Measurements from ENCODE around the gene KCTD10. TPM values are rescaled to one million over a fixed set of nuclear protein-coding genes. Genes with fewer than 3 reads are reported as not detected.

Gene KCTD10
- total RNA-seq, 1 experiment from 2014 or later, result 54.5 TPM

- Histone ChIP-seq H3K36me3 (ENCODE audit: insufficient read depth, low read length, poor library complexity, severe bottlenecking) (no peaks in the 10 kb centered on the region), H3K4me1 (ENCODE audit: insufficient read depth, low read length, poor library complexity, severe bottlenecking) (peaks cover 17% of the 10 kb centered on the region), H3K27me3 (replicated peaks; ENCODE audit: insufficient read depth, low read depth, low read length, poor library complexity) (no peaks in the 10 kb centered on the region), H3K9me3 (ENCODE audit: low read depth, low read length, poor library complexity, severe bottlenecking) (no peaks in the 10 kb centered on the region), H3K4me3 (ENCODE audit: low read depth, low read length, poor library complexity, severe bottlenecking) (peak overlapping the region; percentile 89), H3K27ac (ENCODE audit: low read depth, low read length, poor library complexity, severe bottlenecking) (peak overlapping the region; percentile 99)
- no peak for TF ChIP-seq CTCF (conservative IDR thresholded peaks at IDR 0.05; ENCODE audit: low read depth, low read length)
- no peak for TF ChIP-seq EZH2 (IDR thresholded peaks at IDR 0.05; ENCODE audit: borderline replicate concordance, low read depth, low read length, poor library complexity, severe bottlenecking)
- intact Hi-C loops (cut with micrococcal nuclease; ENCODE audit: unreplicated experiment), result loop anchor here (5.0 kb wide), 1 partner anchor 46 kb away; no protein-coding TSS in a partner anchor
- TSS peak; percentile 74 for BruUV-seq (replicated peaks)
- POLR2A ChIA-PET (ENCODE audit: low non-redundant PET), result no interaction called here
- DNase-seq (ENCODE audit: low spot score), result no peak
- CTCF ChIA-PET, result interaction anchor here (0.7 kb wide), 1 partner anchor 330 kb away, joined by 3 read pairs; no protein-coding TSS in a partner anchor
These were observed 839 bp upstream of the KCTD10 start for GRCh38 chr12:109477963-109478315.

GRCh38 chr12:109476807-109477184 is 304 bp downstream of the KCTD10 start:
- no peaks in the 10 kb centered on the region for H3K36me3 ChIP-seq (ENCODE audit: insufficient read depth, low read length, poor library complexity, severe bottlenecking)
- intact Hi-C loops (cut with micrococcal nuclease; ENCODE audit: unreplicated experiment), result loop anchor here (5.0 kb wide), 1 partner anchor 44 kb away; no protein-coding TSS in a partner anchor
- POLR2A ChIA-PET (ENCODE audit: low non-redundant PET), result no interaction called here

GRCh38 chr12:109475993-109476806 is 900 bp downstream of the KCTD10 start:
- Histone ChIP-seq H3K27ac (ENCODE audit: low read depth, low read length, poor library complexity, severe bottlenecking) (peak overlapping the region; percentile 99), H3K9me3 (ENCODE audit: low read depth, low read length, poor library complexity, severe bottlenecking) (no peaks in the 10 kb centered on the region), H3K4me1 (ENCODE audit: insufficient read depth, low read length, poor library complexity, severe bottlenecking) (peaks cover 17% of the 10 kb centered on the region), H3K27me3 (replicated peaks; ENCODE audit: insufficient read depth, low read depth, low read length, poor library complexity) (no peaks in the 10 kb centered on the region), H3K36me3 (ENCODE audit: insufficient read depth, low read length, poor library complexity, severe bottlenecking) (no peaks in the 10 kb centered on the region), H3K4me3 (ENCODE audit: low read depth, low read length, poor library complexity, severe bottlenecking) (peak overlapping the region; percentile 89)
- DNase-seq (ENCODE audit: low spot score), result no peak
- no peak for TF ChIP-seq CTCF (conservative IDR thresholded peaks at IDR 0.05; ENCODE audit: low read depth, low read length)
- CTCF ChIA-PET, result no interaction called here
- TSS peak; percentile 64 for BruUV-seq (replicated peaks)
- POLR2A ChIA-PET (ENCODE audit: low non-redundant PET), result no interaction called here
- intact Hi-C loops (cut with micrococcal nuclease; ENCODE audit: unreplicated experiment), result loop anchor here (5.0 kb wide), 1 partner anchor 44 kb away; no protein-coding TSS in a partner anchor

More at GRCh38 chr12:109476807-109477184, 304 bp downstream of the KCTD10 start:
- BruUV-seq (replicated peaks), result no TSS peak
- H3K4me1 ChIP-seq (ENCODE audit: insufficient read depth, low read length, poor library complexity, severe bottlenecking), result peaks cover 17% of the 10 kb centered on the region
- peak overlapping the region; percentile 99 for H3K27ac ChIP-seq (ENCODE audit: low read depth, low read length, poor library complexity, severe bottlenecking)
- peak overlapping the region; percentile 89 for H3K4me3 ChIP-seq (ENCODE audit: low read depth, low read length, poor library complexity, severe bottlenecking)
- CTCF ChIA-PET, result interaction anchor here (1.0 kb wide), 1 partner anchor 42 kb away, joined by 3 read pairs; no protein-coding TSS in a partner anchor
- H3K9me3 ChIP-seq (ENCODE audit: low read depth, low read length, poor library complexity, severe bottlenecking), result no peaks in the 10 kb centered on the region
- no peaks in the 10 kb centered on the region for H3K27me3 ChIP-seq (replicated peaks; ENCODE audit: insufficient read depth, low read depth, low read length, poor library complexity)
- no peak for DNase-seq (ENCODE audit: low spot score)
- TF ChIP-seq EZH2 (IDR thresholded peaks at IDR 0.05; ENCODE audit: borderline replicate concordance, low read depth, low read length, poor library complexity, severe bottlenecking) (no peak), CTCF (conservative IDR thresholded peaks at IDR 0.05; ENCODE audit: low read depth, low read length) (no peak)

All from A673 (cell line).